Naive thymus-derived CD4-positive, alpha-beta T cell (primary cell): ENCODE results near the gene TCOF1. TPM values are rescaled to one million over a fixed set of nuclear protein-coding genes. Genes with fewer than 3 reads are reported as not detected.
A peak's percentile ranks its signal among the peaks of the same experiment; 100 is the strongest.

Experiments used
- ATAC-seq: fragments of 150-1000 bp; cut with Tn5 transposase; 2 replicates; pipeline ENCODE4 v1.10.0; 2021; ENCODE audit warnings: mild to moderate bottlenecking, moderate library complexity
- CTCF ChIA-PET: fragments of 350-600 bp; sonication (Branson Sonifier 250); formaldehyde crosslinking; loops from one replicate; lab custom pipeline; 2021; ENCODE audit warnings: antibody characterized with exemption; lab: Charles Lee
- POLR2A ChIA-PET: fragments of 350-600 bp; sonication (Branson Sonifier 250); formaldehyde crosslinking; loops from one replicate; lab custom pipeline; 2021; ENCODE audit warnings: antibody characterized with exemption, inconsistent platforms; lab: Charles Lee
- DNase-seq, 9 donors: peaks; one replicate each; pipeline versions ENCODE4 v3.0.0 to v3.0.0-alpha.2; 2020 to 2022; ENCODE audit warnings: mixed read lengths in 1 of 9
- H3K27ac ChIP-seq: one replicate; pipeline ENCODE4 v1.7.0; 2013; ENCODE audit warnings: mild to moderate bottlenecking, low read depth, low read length, moderate library complexity
- H3K27me3 ChIP-seq, 2 donors: one replicate each; pipeline ENCODE4 v1.7.0; 2013; ENCODE audit warnings: low read length in 2 of 2, mild to moderate bottlenecking in 2 of 2, moderate library complexity in 2 of 2; ENCODE audit not compliant: control insufficient read depth in 2 of 2, insufficient read depth in 2 of 2
- H3K36me3 ChIP-seq, 3 experiments: 1 replicate in 2 of 3; 2 replicates in 1 of 3; pipeline ENCODE4 v1.7.0; 2013; ENCODE audit warnings: low read length in 3 of 3, mild to moderate bottlenecking in 3 of 3, moderate library complexity in 1 of 3; ENCODE audit not compliant: insufficient read depth in 3 of 3, control insufficient read depth in 2 of 3
- H3K4me1 ChIP-seq, 2 donors: one replicate each; pipeline ENCODE4 v1.7.0; 2013; ENCODE audit warnings: low read length in 2 of 2, mild to moderate bottlenecking in 2 of 2, moderate library complexity in 1 of 2; ENCODE audit not compliant: control insufficient read depth in 2 of 2, insufficient read depth in 2 of 2
- H3K4me3 ChIP-seq: 2 replicates; pipeline ENCODE4 v1.7.0; 2013; ENCODE audit warnings: mild to moderate bottlenecking, low read length
- H3K9me3 ChIP-seq, 3 experiments: 1 replicate in 2 of 3; 2 replicates in 1 of 3; pipeline ENCODE4 v1.7.0; 2013; ENCODE audit warnings: low read length in 3 of 3; ENCODE audit not compliant: control insufficient read depth in 2 of 3
- H3K27ac Mint-ChIP-seq, 9 donors: one replicate each; pipeline ENCODE4 v1.8.0; 2020 to 2022; ENCODE audit warnings: mixed read lengths in 9 of 9, mild to moderate bottlenecking in 8 of 9, moderate library complexity in 5 of 9, inconsistent platforms in 2 of 9
- H3K27me3 Mint-ChIP-seq, 5 donors: one replicate each; pipeline ENCODE4 v1.8.0; 2021 to 2022; ENCODE audit warnings: mixed read lengths in 5 of 5, mild to moderate bottlenecking in 1 of 5
- H3K36me3 Mint-ChIP-seq, 5 donors: one replicate each; pipeline ENCODE4 v1.8.0; 2020 to 2022; ENCODE audit warnings: mixed read lengths in 5 of 5, mild to moderate bottlenecking in 3 of 5, inconsistent platforms in 1 of 5
- H3K4me1 Mint-ChIP-seq, 7 donors: one replicate each; pipeline ENCODE4 v1.8.0; 2020 to 2022; ENCODE audit warnings: mixed read lengths in 7 of 7, mild to moderate bottlenecking in 3 of 7, inconsistent platforms in 1 of 7
- H3K4me3 Mint-ChIP-seq, 10 donors: one replicate each; pipeline ENCODE4 v1.8.0; 2020 to 2022; ENCODE audit warnings: mild to moderate bottlenecking in 10 of 10, mixed read lengths in 10 of 10, moderate library complexity in 6 of 10, inconsistent platforms in 2 of 10
- H3K9me3 Mint-ChIP-seq, 11 donors: one replicate each; pipeline ENCODE4 v1.8.0; 2020 to 2022; ENCODE audit warnings: mixed read lengths in 11 of 11, mild to moderate bottlenecking in 4 of 11, inconsistent platforms in 1 of 11, moderate library complexity in 1 of 11
- intact Hi-C, 2 donors: fragments of 100-400 bp; cut with micrococcal nuclease; formaldehyde crosslinking; loops; one replicate each; pipeline ENCODE4 v1.15.1; 2023
- polyA plus RNA-seq, 2 donors: library from polyadenylated mRNA; unstranded; fragments of 300-500 nt; fragmentation: Illumina TruSeq; gene quantifications; one replicate each; pipeline ENCODE4 v1.2.3, GENCODE V29; 2021
- total RNA-seq, 6 experiments: library from RNA in 5 of 6; stranded (reverse) in 5 of 6; gene quantifications; 1 replicate in 5 of 6; 2 replicates in 1 of 6; pipeline ENCODE4 v1.2.3 and lab custom pipeline; 2021 to 2026

Gene TCOF1
- total and polyA plus RNA-seq, 7 experiments from 2014 or later, result 3.9 to 60.0 (median 50.3) TPM

DNA sequence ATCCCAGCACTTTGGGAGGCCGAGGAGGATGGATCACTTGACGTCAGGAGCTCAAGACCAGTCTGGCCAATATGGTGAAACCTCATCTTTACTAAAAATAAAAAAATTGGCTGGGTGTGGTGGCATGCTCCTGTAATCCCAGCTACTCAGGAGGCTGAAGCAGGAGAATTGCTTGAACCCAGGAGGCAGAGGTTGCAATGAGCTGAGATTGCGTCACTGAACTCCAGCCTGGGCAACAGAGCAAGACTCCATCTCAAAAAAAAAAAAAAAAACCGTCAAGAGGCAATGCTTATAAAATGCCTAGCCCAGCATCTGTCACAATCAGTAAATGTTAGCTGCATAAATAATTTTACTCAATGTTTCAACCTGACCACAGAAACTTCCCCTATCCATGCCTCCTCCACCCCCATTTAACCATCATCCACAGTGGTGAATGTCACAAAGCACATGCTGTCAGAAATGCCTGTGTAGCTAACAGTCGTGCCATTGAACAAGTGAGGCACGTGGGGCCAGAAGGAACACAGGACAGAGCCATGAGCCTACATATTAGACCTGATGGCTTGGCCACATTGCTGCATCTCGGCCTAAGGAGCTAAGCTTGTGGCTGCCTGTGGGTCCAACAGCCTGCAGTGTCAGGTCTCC lies 16.8 kb upstream of the TCOF1 start:
- Histone ChIP-seq H3K27ac (no peak overlapping the region), H3K27me3 (no peaks in the 10 kb centered on the region), H3K36me3 (no peaks in the 10 kb centered on the region), H3K4me1 (peaks cover 0 to 4% of the 10 kb centered on the region in 2 donors), H3K4me3 (no peak overlapping the region), H3K9me3 (no peaks in the 10 kb centered on the region)
- Mint-ChIP-seq H3K4me1 (peaks cover 0 to 22% (median 0%) of the 10 kb centered on the region in 7 donors), H3K27ac (no peak overlapping the region), H3K4me3 (no peak overlapping the region), H3K27me3 (peaks cover 0 to 7% (median 0%) of the 10 kb centered on the region in 5 donors), H3K9me3 (peaks cover 0 to 3% (median 0%) of the 10 kb centered on the region in 11 donors), H3K36me3 (no peaks in the 10 kb centered on the region)
- intact Hi-C loops, result no loop called here
- CTCF ChIA-PET, result no interaction called here
- POLR2A ChIA-PET, result no interaction called here
- no peak for ATAC-seq
- no peak for DNase-seq

DNA sequence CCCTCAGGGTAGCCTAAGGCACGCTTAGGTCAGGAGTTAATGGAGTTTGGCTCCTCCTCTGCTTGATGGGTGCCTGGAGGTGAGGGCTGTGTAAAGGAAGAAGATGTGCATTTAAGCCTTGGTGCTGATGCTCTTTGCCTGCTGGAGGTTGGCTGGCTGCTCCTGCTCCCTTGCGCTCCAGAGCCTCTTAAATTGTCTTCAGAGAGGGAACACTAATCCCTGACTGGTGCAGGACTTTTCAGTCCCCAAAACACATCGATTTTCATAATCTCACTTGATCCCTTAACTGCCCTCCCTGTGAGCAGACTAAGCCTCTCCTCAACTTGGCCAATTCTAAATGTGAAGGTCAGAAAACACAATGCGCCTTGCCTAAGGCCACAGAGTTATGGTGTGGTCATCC lies 16.2 kb upstream of the TCOF1 start:
- H3K27ac ChIP-seq, result no peak overlapping the region
- H3K4me3 Mint-ChIP-seq, result no peak overlapping the region
- CTCF ChIA-PET, result no interaction called here
- no peaks in the 10 kb centered on the region for H3K36me3 ChIP-seq
- intact Hi-C loops, result no loop called here
- peaks cover 0 to 4% of the 10 kb centered on the region in 2 donors for H3K4me1 ChIP-seq
- H3K27me3 ChIP-seq, result no peaks in the 10 kb centered on the region
- H3K9me3 ChIP-seq, result no peaks in the 10 kb centered on the region
- H3K36me3 Mint-ChIP-seq, result no peaks in the 10 kb centered on the region
- H3K4me3 ChIP-seq, result no peak overlapping the region
- H3K27ac Mint-ChIP-seq, result no peak overlapping the region
- peaks cover 0 to 7% (median 0%) of the 10 kb centered on the region in 5 donors for H3K27me3 Mint-ChIP-seq
- H3K9me3 Mint-ChIP-seq, result peaks cover 0 to 3% (median 0%) of the 10 kb centered on the region in 11 donors
- H3K4me1 Mint-ChIP-seq, result peaks cover 0 to 22% (median 0%) of the 10 kb centered on the region in 7 donors
- DNase-seq (no peak), ATAC-seq (no peak)
- POLR2A ChIA-PET, result no interaction called here

DNA sequence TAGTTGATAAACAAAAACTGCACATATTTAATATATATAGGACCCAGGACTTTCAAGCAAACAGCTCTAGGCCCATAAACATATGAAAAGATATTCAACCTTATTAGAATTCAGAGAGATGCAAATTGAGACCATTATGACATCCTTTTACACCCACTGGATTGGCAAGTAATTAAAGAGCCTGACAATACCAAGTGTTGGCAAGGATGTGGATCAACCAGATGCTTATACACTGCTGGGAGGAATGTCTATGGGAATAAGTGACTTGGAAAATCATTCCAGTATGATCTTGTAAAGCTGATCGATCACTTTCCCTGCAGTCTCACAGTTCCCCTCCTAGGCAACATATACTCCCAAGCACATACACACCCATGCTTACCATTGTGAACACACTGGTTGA lies 15.5 kb upstream of the TCOF1 start:
- peaks cover 0 to 22% (median 0%) of the 10 kb centered on the region in 7 donors for H3K4me1 Mint-ChIP-seq
- peak overlapping the region in 1 of 10 donors; percentile 5 for H3K4me3 Mint-ChIP-seq
- peak overlapping the region in 1 of 9 donors; percentile 3 for H3K27ac Mint-ChIP-seq
- ChIA-PET POLR2A (interaction anchor here (0.6 kb wide), 1 partner anchor 1430 kb away, joined by 3 read pairs; the partner anchor contains the start of gene G3BP1), CTCF (interaction anchor here (0.6 kb wide), 1 partner anchor 155 kb away, joined by 3 read pairs; no protein-coding TSS in a partner anchor)
- Histone ChIP-seq H3K36me3 (no peaks in the 10 kb centered on the region), H3K9me3 (no peaks in the 10 kb centered on the region), H3K4me1 (peaks cover 0 to 4% of the 10 kb centered on the region in 2 donors), H3K4me3 (no peak overlapping the region), H3K27me3 (no peaks in the 10 kb centered on the region), H3K27ac (no peak overlapping the region)
- DNase-seq (no peak), ATAC-seq (no peak)
- H3K27me3 Mint-ChIP-seq, result peaks cover 0 to 7% (median 0%) of the 10 kb centered on the region in 5 donors
- intact Hi-C loops, result no loop called here
- no peaks in the 10 kb centered on the region for H3K36me3 Mint-ChIP-seq
- H3K9me3 Mint-ChIP-seq, result peaks cover 0 to 3% (median 0%) of the 10 kb centered on the region in 11 donors

DNA sequence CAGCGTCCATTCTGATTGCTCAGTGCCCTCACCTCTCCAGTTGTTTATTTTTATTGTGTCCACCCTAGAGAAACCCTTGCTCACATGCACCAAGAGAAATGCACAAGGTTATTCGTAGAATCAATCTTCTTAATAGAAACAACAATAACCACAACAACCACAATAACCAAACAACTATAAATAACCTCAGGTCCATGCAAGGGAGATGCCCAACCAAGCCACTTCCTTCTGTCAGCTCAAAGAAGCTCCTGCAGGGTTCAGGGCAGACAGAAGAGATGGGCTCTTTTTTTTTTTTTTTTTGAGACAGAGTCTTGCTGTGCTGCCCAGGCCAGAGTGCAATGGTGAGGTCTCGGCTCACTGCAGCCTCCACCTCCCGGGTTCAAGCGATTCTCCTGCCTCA lies 14.9 kb upstream of the TCOF1 start:
- Mint-ChIP-seq H3K9me3 (peaks cover 0 to 3% (median 0%) of the 10 kb centered on the region in 11 donors), H3K4me3 (peak overlapping the region in 1 of 10 donors; percentile 5), H3K27ac (peak overlapping the region in 2 of 9 donors; percentile 2 to 3), H3K36me3 (no peaks in the 10 kb centered on the region), H3K27me3 (peaks cover 0 to 7% (median 0%) of the 10 kb centered on the region in 5 donors), H3K4me1 (peaks cover 0 to 22% (median 0%) of the 10 kb centered on the region in 7 donors)
- intact Hi-C loops, result no loop called here
- CTCF ChIA-PET, result no interaction called here
- no peaks in the 10 kb centered on the region for H3K9me3 ChIP-seq
- H3K4me1 ChIP-seq, result peaks cover 0 to 4% of the 10 kb centered on the region in 2 donors
- H3K27me3 ChIP-seq, result no peaks in the 10 kb centered on the region
- H3K27ac ChIP-seq, result no peak overlapping the region
- POLR2A ChIA-PET, result interaction anchor here (0.6 kb wide), 1 partner anchor 1429 kb away, joined by 3 read pairs; the partner anchor contains the start of gene G3BP1
- ATAC-seq (no peak), DNase-seq (no peak)
- no peak overlapping the region for H3K4me3 ChIP-seq
- no peaks in the 10 kb centered on the region for H3K36me3 ChIP-seq

DNA sequence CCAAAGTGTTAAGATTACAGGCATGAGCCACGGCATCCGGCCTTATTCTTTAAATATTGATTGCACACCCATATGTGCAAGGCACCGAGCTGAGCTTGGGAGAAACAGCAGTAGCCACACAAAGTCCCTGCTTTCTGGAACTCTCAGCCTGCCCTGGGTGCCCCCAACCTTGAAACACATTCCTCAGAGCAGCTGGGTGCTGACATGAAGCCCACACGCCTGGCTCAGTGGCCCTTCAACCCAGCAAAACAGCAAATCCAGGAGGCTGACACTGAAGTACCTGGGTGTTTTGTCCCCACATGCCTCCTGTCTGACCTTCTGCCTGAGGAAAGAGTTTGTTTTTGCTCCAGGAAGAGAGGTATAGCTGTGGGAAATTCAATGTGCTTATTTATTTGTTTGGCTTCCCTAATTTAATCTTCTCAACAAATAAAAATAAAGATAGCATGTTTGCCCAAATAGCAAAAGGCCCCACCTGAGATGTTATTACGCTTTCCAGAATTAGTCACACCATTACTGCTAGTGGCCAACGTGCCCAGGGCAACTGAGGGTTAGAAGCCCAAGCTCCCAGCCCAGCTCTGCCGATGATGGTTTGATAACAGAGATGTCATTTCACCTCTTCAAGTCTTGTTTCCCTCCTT lies 13.4 kb upstream of the TCOF1 start:
- ChIA-PET CTCF (interaction anchor here (0.6 kb wide), 1 partner anchor 13 kb away, joined by 3 read pairs; no protein-coding TSS in a partner anchor), POLR2A (no interaction called here)
- no peak overlapping the region for H3K4me3 ChIP-seq
- peaks cover 0 to 4% of the 10 kb centered on the region in 2 donors for H3K4me1 ChIP-seq
- peaks cover 0 to 22% (median 0%) of the 10 kb centered on the region in 7 donors for H3K4me1 Mint-ChIP-seq
- H3K9me3 ChIP-seq, result no peaks in the 10 kb centered on the region
- no peaks in the 10 kb centered on the region for H3K36me3 ChIP-seq
- no peak for ATAC-seq
- H3K4me3 Mint-ChIP-seq, result no peak overlapping the region
- H3K27me3 Mint-ChIP-seq, result peaks cover 0 to 7% (median 0%) of the 10 kb centered on the region in 5 donors
- intact Hi-C loops, result no loop called here
- H3K36me3 Mint-ChIP-seq, result no peaks in the 10 kb centered on the region
- H3K27ac Mint-ChIP-seq, result no peak overlapping the region
- no peak for DNase-seq
- H3K27me3 ChIP-seq, result no peaks in the 10 kb centered on the region
- peaks cover 0 to 3% (median 0%) of the 10 kb centered on the region in 11 donors for H3K9me3 Mint-ChIP-seq
- H3K27ac ChIP-seq, result no peak overlapping the region

DNA sequence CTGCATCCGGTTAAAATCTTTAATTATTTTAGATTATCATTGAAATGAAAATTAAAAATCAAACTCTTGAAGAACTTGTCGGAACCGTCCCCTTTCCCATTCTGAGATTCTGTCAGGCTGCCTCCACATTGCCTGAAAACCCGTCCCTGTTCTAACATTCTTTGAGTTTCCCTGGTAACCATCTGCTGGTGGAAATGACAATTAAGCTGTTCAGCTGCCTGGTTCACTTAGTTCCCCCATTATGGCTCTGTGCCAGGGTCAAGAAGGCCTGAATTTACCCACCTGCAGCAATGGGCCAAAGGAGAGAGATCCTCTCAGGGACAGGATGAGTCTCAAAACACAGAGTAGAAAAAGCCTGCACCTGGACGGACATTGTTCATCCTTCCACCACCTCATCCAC lies 11.8 kb upstream of the TCOF1 start:
- no peak overlapping the region for H3K4me3 Mint-ChIP-seq
- ATAC-seq (no peak), DNase-seq (no peak)
- no peaks in the 10 kb centered on the region for H3K27me3 ChIP-seq
- no peaks in the 10 kb centered on the region for H3K36me3 Mint-ChIP-seq
- H3K4me1 Mint-ChIP-seq, result peaks cover 4 to 26% (median 4%) of the 10 kb centered on the region in 7 donors
- CTCF ChIA-PET, result no interaction called here
- peaks cover 0 to 3% (median 0%) of the 10 kb centered on the region in 11 donors for H3K9me3 Mint-ChIP-seq
- peaks cover 0 to 7% (median 0%) of the 10 kb centered on the region in 5 donors for H3K27me3 Mint-ChIP-seq
- H3K4me1 ChIP-seq, result peaks cover 2 to 4% of the 10 kb centered on the region in 2 donors
- H3K9me3 ChIP-seq, result no peaks in the 10 kb centered on the region
- intact Hi-C loops, result no loop called here
- POLR2A ChIA-PET, result no interaction called here
- H3K36me3 ChIP-seq, result no peaks in the 10 kb centered on the region
- no peak overlapping the region for H3K27ac Mint-ChIP-seq
- no peak overlapping the region for H3K4me3 ChIP-seq
- H3K27ac ChIP-seq, result no peak overlapping the region
